CD4-positive, alpha-beta T cell (primary cell): ENCODE results near the gene ARHGEF37. TPM values are rescaled to one million over a fixed set of nuclear protein-coding genes. Genes with fewer than 3 reads are reported as not detected.

ENCODE experiments used
- ATAC-seq: fragments of 200-7000 bp; cut with Tn5 transposase; one replicate; pipeline ENCODE4 v1.10.0; 2022; ENCODE audit warnings: mild to moderate bottlenecking; ENCODE audit not compliant: poor library complexity
- CTCF ChIA-PET: fragments of 350-600 bp; sonication (Branson Sonifier 250); formaldehyde crosslinking; loops from one replicate; lab custom pipeline; 2021; ENCODE audit warnings: antibody characterized with exemption, inconsistent platforms; lab: Charles Lee
- POLR2A ChIA-PET: fragments of 350-600 bp; sonication (Branson Sonifier 250); formaldehyde crosslinking; loops from one replicate; lab custom pipeline; 2021; ENCODE audit warnings: antibody characterized with exemption, inconsistent platforms; lab: Charles Lee
- DNase-seq, 14 experiments: peaks; one replicate each; pipeline ENCODE4 v3.0.0-alpha.2; 2013 to 2020; ENCODE audit warnings: mixed read lengths in 2 of 14
- H3K27ac ChIP-seq, 2 donors: one replicate each; pipeline versions ENCODE4 v1.5.1 to v1.7.0; 2013; ENCODE audit warnings: low read length in 2 of 2, low read depth in 1 of 2, mild to moderate bottlenecking in 1 of 2
- H3K27me3 ChIP-seq, 2 experiments: 1 replicate in 1 of 2; 2 replicates in 1 of 2; pipeline versions ENCODE4 v1.6.1 to v1.7.0; 2013; ENCODE audit warnings: low read length in 2 of 2, control low read depth in 1 of 2, mild to moderate bottlenecking in 1 of 2, moderate library complexity in 1 of 2; ENCODE audit not compliant: insufficient read depth in 2 of 2, control insufficient read depth in 1 of 2
- H3K36me3 ChIP-seq: one replicate; pipeline ENCODE4 v1.6.1; 2013; ENCODE audit warnings: low read length, control low read depth; ENCODE audit not compliant: insufficient read depth
- H3K4me1 ChIP-seq: one replicate; pipeline ENCODE4 v1.6.1; 2013; ENCODE audit warnings: low read length, control low read depth; ENCODE audit not compliant: insufficient read depth
- H3K4me3 ChIP-seq: one replicate; pipeline ENCODE4 v1.5.1; 2013; ENCODE audit warnings: mild to moderate bottlenecking, low read length, moderate library complexity
- H3K9me3 ChIP-seq, 2 experiments: 1 replicate in 1 of 2; 2 replicates in 1 of 2; pipeline versions ENCODE4 v1.6.1 to v1.7.0; 2013; ENCODE audit warnings: low read length in 2 of 2, mild to moderate bottlenecking in 2 of 2, control low read depth in 1 of 2, moderate library complexity in 1 of 2; ENCODE audit not compliant: control insufficient read depth in 1 of 2, insufficient read depth in 1 of 2
- H3K27ac Mint-ChIP-seq: one replicate; pipeline ENCODE4 v1.8.0; 2020; ENCODE audit warnings: mixed read lengths
- H3K27me3 Mint-ChIP-seq: one replicate; pipeline ENCODE4 v1.8.0; 2021; ENCODE audit warnings: mixed read lengths
- H3K36me3 Mint-ChIP-seq: one replicate; pipeline ENCODE4 v1.8.0; 2021; ENCODE audit warnings: low read depth, mixed read lengths
- H3K4me1 Mint-ChIP-seq: one replicate; pipeline ENCODE4 v1.8.0; 2021; ENCODE audit warnings: low read depth, mixed read lengths
- H3K4me3 Mint-ChIP-seq: one replicate; pipeline ENCODE4 v1.8.0; 2020; ENCODE audit warnings: mild to moderate bottlenecking, mixed read lengths
- H3K9me3 Mint-ChIP-seq: one replicate; pipeline ENCODE4 v1.8.0; 2020; ENCODE audit warnings: mixed read lengths
- intact Hi-C, 2 experiments: fragments of 100-400 bp; cut with DNase I in 1 of 2; cut with micrococcal nuclease in 1 of 2; formaldehyde crosslinking; loops; one replicate each; pipeline versions ENCODE4 v1.15.1 to v1.9.0; 2023 to 2025; cut with DNase I, micrococcal nuclease
- total RNA-seq, 174 experiments: library from RNA in 2 of 174; stranded (reverse) in 2 of 174; gene quantifications; one replicate each; pipeline ENCODE4 v1.2.3 and lab custom pipeline; 2021 to 2026
- TF ChIP-seq, protein P1 (sequence below): fragments of 200-600 bp; IDR thresholded peaks from one replicate; pipeline ENCODE4 v1.8.0; 2022; ENCODE audit warnings: antibody characterized with exemption, mild to moderate bottlenecking

Gene ARHGEF37
- total RNA-seq, 2 experiments from 2014 or later: 0.41 TPM; not detected in 1

GRCh38 chr5:149615976-149616375, 34.7 kb downstream of the ARHGEF37 start:
- H3K27ac ChIP-seq: no peak overlapping the region
- Mint-ChIP-seq H3K9me3 (no peaks in the 10 kb centered on the region), H3K27me3 (no peaks in the 10 kb centered on the region), H3K4me1 (no peaks in the 10 kb centered on the region), H3K36me3 (no peaks in the 10 kb centered on the region), H3K4me3 (no peak overlapping the region), H3K27ac (no peak overlapping the region)
- H3K4me3 ChIP-seq: no peak overlapping the region
- no peaks in the 10 kb centered on the region for H3K36me3 ChIP-seq
- ChIA-PET CTCF (no interaction called here), POLR2A (no interaction called here)
- no peak for ATAC-seq
- no peak for DNase-seq
- no peaks in the 10 kb centered on the region for H3K9me3 ChIP-seq
- no peaks in the 10 kb centered on the region for H3K27me3 ChIP-seq
- intact Hi-C loops: no loop called here
- no peaks in the 10 kb centered on the region for H3K4me1 ChIP-seq
- TF ChIP-seq, protein P1, sequence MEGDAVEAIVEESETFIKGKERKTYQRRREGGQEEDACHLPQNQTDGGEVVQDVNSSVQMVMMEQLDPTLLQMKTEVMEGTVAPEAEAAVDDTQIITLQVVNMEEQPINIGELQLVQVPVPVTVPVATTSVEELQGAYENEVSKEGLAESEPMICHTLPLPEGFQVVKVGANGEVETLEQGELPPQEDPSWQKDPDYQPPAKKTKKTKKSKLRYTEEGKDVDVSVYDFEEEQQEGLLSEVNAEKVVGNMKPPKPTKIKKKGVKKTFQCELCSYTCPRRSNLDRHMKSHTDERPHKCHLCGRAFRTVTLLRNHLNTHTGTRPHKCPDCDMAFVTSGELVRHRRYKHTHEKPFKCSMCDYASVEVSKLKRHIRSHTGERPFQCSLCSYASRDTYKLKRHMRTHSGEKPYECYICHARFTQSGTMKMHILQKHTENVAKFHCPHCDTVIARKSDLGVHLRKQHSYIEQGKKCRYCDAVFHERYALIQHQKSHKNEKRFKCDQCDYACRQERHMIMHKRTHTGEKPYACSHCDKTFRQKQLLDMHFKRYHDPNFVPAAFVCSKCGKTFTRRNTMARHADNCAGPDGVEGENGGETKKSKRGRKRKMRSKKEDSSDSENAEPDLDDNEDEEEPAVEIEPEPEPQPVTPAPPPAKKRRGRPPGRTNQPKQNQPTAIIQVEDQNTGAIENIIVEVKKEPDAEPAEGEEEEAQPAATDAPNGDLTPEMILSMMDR: no peak

DNA sequence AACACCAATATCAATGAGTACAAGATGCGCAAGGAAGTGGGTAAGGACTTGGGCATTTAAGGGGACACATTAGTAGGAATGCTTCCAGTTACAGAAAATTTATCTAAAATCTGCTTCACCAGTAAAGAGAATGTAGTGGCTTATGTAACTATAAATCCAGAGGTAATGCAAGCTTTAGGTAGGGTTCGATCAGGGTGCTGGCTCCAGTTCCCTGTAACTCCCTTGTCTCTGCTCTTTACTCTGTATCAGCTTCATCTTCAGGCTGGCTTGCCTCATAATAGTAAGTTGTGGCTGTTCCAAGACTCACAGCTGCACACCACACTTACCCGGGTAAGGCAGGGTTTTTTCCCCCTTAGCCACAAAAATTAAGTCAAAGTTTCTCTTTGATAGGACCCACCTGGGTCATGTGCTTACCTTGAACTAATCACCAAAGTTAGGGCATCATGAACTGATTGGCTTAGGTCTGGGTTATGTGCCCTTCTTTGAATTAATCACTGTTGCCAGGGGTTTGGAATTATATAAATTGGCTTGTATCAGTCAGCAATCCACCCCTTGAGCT, 35.5 kb downstream of the ARHGEF37 start:
- Mint-ChIP-seq H3K27me3 (no peaks in the 10 kb centered on the region), H3K27ac (no peak overlapping the region), H3K4me1 (no peaks in the 10 kb centered on the region), H3K4me3 (no peak overlapping the region), H3K9me3 (no peaks in the 10 kb centered on the region), H3K36me3 (no peaks in the 10 kb centered on the region)
- Histone ChIP-seq H3K4me1 (no peaks in the 10 kb centered on the region), H3K9me3 (no peaks in the 10 kb centered on the region), H3K4me3 (no peak overlapping the region), H3K27me3 (no peaks in the 10 kb centered on the region), H3K27ac (no peak overlapping the region), H3K36me3 (no peaks in the 10 kb centered on the region)
- TF ChIP-seq, protein P1: no peak
- intact Hi-C loops: no loop called here
- CTCF ChIA-PET: no interaction called here
- POLR2A ChIA-PET: no interaction called here
- ATAC-seq (no peak), DNase-seq (no peak)

DNA sequence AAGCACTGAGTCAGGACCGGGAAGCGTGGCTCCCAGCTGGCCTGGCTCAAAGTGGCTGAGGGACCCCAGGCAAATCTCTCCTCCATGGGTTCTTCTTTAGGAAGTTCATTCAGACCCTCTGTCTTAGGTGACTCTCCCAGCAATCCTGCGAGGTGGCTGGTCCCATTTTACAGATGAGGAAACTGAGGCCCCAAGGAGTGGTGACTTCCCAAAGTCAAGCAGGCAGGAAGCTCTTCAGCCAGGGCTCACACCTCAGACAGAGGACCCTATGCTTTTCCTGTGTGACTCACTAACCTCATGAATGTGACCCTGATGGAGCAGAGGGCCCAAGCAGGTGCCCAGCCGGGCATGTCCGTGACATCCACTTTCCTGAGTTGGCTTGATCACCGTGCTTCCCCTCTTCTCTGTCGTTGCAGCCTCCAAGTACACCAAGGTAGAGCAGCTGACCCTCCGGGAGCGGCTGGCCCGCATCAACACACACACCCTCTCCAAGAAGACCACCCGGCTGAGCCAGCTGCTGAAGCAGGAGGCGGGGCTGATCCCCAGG, 36.5 kb downstream of the ARHGEF37 start:
- POLR2A ChIA-PET: no interaction called here
- Histone ChIP-seq H3K36me3 (no peaks in the 10 kb centered on the region), H3K4me1 (no peaks in the 10 kb centered on the region), H3K4me3 (no peak overlapping the region), H3K9me3 (no peaks in the 10 kb centered on the region), H3K27me3 (no peaks in the 10 kb centered on the region), H3K27ac (no peak overlapping the region)
- no peak overlapping the region for H3K27ac Mint-ChIP-seq
- no peak overlapping the region for H3K4me3 Mint-ChIP-seq
- no peak for DNase-seq
- intact Hi-C loops: no loop called here
- ATAC-seq: no peak
- H3K9me3 Mint-ChIP-seq: no peaks in the 10 kb centered on the region
- H3K36me3 Mint-ChIP-seq: no peaks in the 10 kb centered on the region
- no peaks in the 10 kb centered on the region for H3K4me1 Mint-ChIP-seq
- no peaks in the 10 kb centered on the region for H3K27me3 Mint-ChIP-seq
- TF ChIP-seq, protein P1: no peak
- CTCF ChIA-PET: no interaction called here
